HepG2 (cell line): ENCODE results near the gene DHRS1. TPM values are rescaled to one million over a fixed set of nuclear protein-coding genes. Genes with fewer than 3 reads are reported as not detected.

ENCODE experiments used
- CEBPB ChIP-seq: IDR thresholded peaks from 2 replicates; pipeline ENCODE4 v1.6.1; 2011; ENCODE audit warnings: low read depth, low read length, improper control_type of control experiment, borderline replicate concordance
- CEBPG ChIP-seq: IDR thresholded peaks from 2 replicates; pipeline ENCODE4 v1.6.1; 2016
- EP300 ChIP-seq, 3 experiments: sonication (generic) in 1 of 3; formaldehyde crosslinking in 1 of 3; IDR thresholded peaks; 2 replicates each; pipeline versions ENCODE4 v1.5.1 to v1.6.1; 2011 to 2020; ENCODE audit warnings: low read depth in 2 of 3, low read length in 2 of 3, borderline replicate concordance in 1 of 3, improper control_type of control experiment in 1 of 3, mild to moderate bottlenecking in 1 of 3, missing genetic modification reagents in 1 of 3, moderate library complexity in 1 of 3
- GPBP1L1 ChIP-seq: sonication (generic); formaldehyde crosslinking; IDR thresholded peaks from 2 replicates; pipeline ENCODE4 v1.5.0; 2020; ENCODE audit warnings: mild to moderate bottlenecking, missing genetic modification reagents
- GRHL1 ChIP-seq: sonication (generic); formaldehyde crosslinking; conservative IDR thresholded peaks from 2 replicates; pipeline ENCODE4 v1.8.0; 2022; ENCODE audit warnings: missing genetic modification reagents
- GZF1 ChIP-seq: sonication (generic); formaldehyde crosslinking; IDR thresholded peaks from 2 replicates; pipeline ENCODE4 v1.5.1; 2020; ENCODE audit warnings: mild to moderate bottlenecking, missing genetic modification reagents
- HNRNPLL ChIP-seq: fragments of 200-400 bp; formaldehyde crosslinking; IDR thresholded peaks from 2 replicates; pipeline ENCODE4 v1.6.1; 2017; ENCODE audit warnings: mild to moderate bottlenecking, low read depth, low read length; ENCODE audit not compliant: poor library complexity, severe bottlenecking
- MAF1 ChIP-seq: sonication (generic); formaldehyde crosslinking; IDR thresholded peaks from 2 replicates; pipeline ENCODE4 v1.5.0; 2020; ENCODE audit warnings: missing genetic modification reagents, borderline replicate concordance
- NR2C2 ChIP-seq: sonication (generic); formaldehyde crosslinking; IDR thresholded peaks from 2 replicates; pipeline ENCODE4 v1.4.0; 2020; ENCODE audit warnings: missing genetic modification reagents, mild to moderate bottlenecking, moderate library complexity, borderline replicate concordance
- POLR2A ChIP-seq, 2 experiments: IDR thresholded peaks; 2 replicates each; pipeline ENCODE4 v1.6.1; 2011; ENCODE audit warnings: low read depth in 2 of 2, low read length in 2 of 2, mild to moderate bottlenecking in 1 of 2, moderate library complexity in 1 of 2; ENCODE audit not compliant: insufficient read depth in 1 of 2
- SATB2 ChIP-seq: sonication (generic); formaldehyde crosslinking; IDR thresholded peaks from 2 replicates; pipeline ENCODE4 v1.5.0; 2020; ENCODE audit warnings: missing genetic modification reagents
- SP2 ChIP-seq: sonication (generic); formaldehyde crosslinking; IDR thresholded peaks from 2 replicates; pipeline ENCODE4 v1.5.1; 2020; ENCODE audit warnings: mild to moderate bottlenecking, missing genetic modification reagents
- ZFP36 ChIP-seq: fragments of 150-350 bp; IDR thresholded peaks from 2 replicates; pipeline ENCODE4 v1.6.1; 2018; ENCODE audit warnings: borderline replicate concordance, low read length, low read depth; ENCODE audit not compliant: partially characterized antibody
- ZFP82 ChIP-seq: sonication (generic); formaldehyde crosslinking; IDR thresholded peaks from 2 replicates; pipeline ENCODE4 v1.5.1; 2020; ENCODE audit warnings: mild to moderate bottlenecking, missing genetic modification reagents, borderline replicate concordance
- ZNF234 ChIP-seq: sonication (generic); formaldehyde crosslinking; conservative IDR thresholded peaks from 2 replicates; pipeline ENCODE4 v1.5.1; 2020; ENCODE audit warnings: mild to moderate bottlenecking, missing genetic modification reagents
- ZNF550 ChIP-seq: sonication (generic); formaldehyde crosslinking; IDR thresholded peaks from 2 replicates; pipeline ENCODE4 v1.4.0; 2020; ENCODE audit warnings: mild to moderate bottlenecking, missing genetic modification reagents, borderline replicate concordance
- ZNF572 ChIP-seq: sonication (generic); formaldehyde crosslinking; IDR thresholded peaks from 2 replicates; pipeline ENCODE4 v1.5.1; 2020; ENCODE audit warnings: mild to moderate bottlenecking, missing genetic modification reagents
- ZNF737 ChIP-seq: sonication (generic); formaldehyde crosslinking; IDR thresholded peaks from 2 replicates; pipeline ENCODE4 v1.5.0; 2020; ENCODE audit warnings: missing genetic modification reagents, mild to moderate bottlenecking, borderline replicate concordance
- ZNF841 ChIP-seq: sonication (generic); formaldehyde crosslinking; IDR thresholded peaks from 2 replicates; pipeline ENCODE4 v1.8.1; 2023; ENCODE audit warnings: missing genetic modification reagents, borderline replicate concordance
- polyA plus RNA-seq, 8 experiments: library from polyadenylated mRNA; depleted of rRNA in 3 of 8; stranded (reverse) in 7 of 8; unstranded in 1 of 8; fragments of >200 nt; fragmentation: Illumina TruSeq in 4 of 8; extraction: Trizol in 4 of 8; gene quantifications; 2 replicates each; pipeline versions ENCODE4 v1.2.1 to v1.2.3, GENCODE V29; 2011 to 2016; ENCODE audit warnings: low read depth in 4 of 8, missing spikeins in 1 of 8, mixed read lengths in 1 of 8; ENCODE audit not compliant: insufficient read depth in 1 of 8
- total RNA-seq, 5 experiments: library from RNA; depleted of rRNA; stranded (reverse); fragments of >200 nt; fragmentation: Illumina TruSeq; extraction: Trizol; gene quantifications; 2 replicates each; pipeline ENCODE4 v1.2.3, GENCODE V29; 2016; ENCODE audit warnings: low read depth in 1 of 5
- TF ChIP-seq, protein P1 (sequence below): sonication (generic); formaldehyde crosslinking; IDR thresholded peaks from 2 replicates; pipeline ENCODE4 v1.9.0; 2021; ENCODE audit warnings: missing genetic modification reagents, borderline replicate concordance
- TF ChIP-seq, protein P2 (sequence below): sonication (generic); formaldehyde crosslinking; IDR thresholded peaks from 2 replicates; pipeline ENCODE4 v1.5.0; 2020; ENCODE audit warnings: missing genetic modification reagents, mild to moderate bottlenecking, borderline replicate concordance
- TF ChIP-seq, protein P3 (sequence below): sonication (generic); formaldehyde crosslinking; IDR thresholded peaks from 2 replicates; pipeline ENCODE4 v1.4.0; 2020; ENCODE audit warnings: mild to moderate bottlenecking, low read depth, missing genetic modification reagents

The DHRS1 gene
- total and polyA plus RNA-seq, 2 of the 13 experiments (the other 11 are each of a cell fraction or from before 2014, with no cell fraction given): 49.8 to 60.8 TPM

GRCh38 chr14:24252289-24253124 is 47.1 kb downstream of the DHRS1 start (continued):
- TF ChIP-seq, protein P1, sequence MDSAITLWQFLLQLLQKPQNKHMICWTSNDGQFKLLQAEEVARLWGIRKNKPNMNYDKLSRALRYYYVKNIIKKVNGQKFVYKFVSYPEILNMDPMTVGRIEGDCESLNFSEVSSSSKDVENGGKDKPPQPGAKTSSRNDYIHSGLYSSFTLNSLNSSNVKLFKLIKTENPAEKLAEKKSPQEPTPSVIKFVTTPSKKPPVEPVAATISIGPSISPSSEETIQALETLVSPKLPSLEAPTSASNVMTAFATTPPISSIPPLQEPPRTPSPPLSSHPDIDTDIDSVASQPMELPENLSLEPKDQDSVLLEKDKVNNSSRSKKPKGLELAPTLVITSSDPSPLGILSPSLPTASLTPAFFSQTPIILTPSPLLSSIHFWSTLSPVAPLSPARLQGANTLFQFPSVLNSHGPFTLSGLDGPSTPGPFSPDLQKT (CRISPR knock-in tag): no peak
- TF ChIP-seq, protein P2, sequence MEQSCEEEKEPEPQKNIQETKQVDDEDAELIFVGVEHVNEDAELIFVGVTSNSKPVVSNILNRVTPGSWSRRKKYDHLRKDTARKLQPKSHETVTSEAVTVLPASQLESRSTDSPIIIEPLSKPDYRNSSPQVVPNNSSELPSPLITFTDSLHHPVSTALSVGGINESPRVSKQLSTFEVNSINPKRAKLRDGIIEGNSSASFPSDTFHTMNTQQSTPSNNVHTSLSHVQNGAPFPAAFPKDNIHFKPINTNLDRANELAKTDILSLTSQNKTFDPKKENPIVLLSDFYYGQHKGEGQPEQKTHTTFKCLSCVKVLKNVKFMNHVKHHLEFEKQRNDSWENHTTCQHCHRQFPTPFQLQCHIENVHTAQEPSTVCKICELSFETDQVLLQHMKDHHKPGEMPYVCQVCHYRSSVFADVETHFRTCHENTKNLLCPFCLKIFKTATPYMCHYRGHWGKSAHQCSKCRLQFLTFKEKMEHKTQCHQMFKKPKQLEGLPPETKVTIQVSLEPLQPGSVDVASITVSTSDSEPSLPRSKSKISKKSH: peak; percentile 50
- TF ChIP-seq HNRNPLL (no peak), NR2C2 (CRISPR knock-in tag) (no peak), POLR2A (IDR thresholded peaks at IDR 0.05; ENCODE audit: insufficient read depth in 1 of 2, low read depth in 2 of 2, low read length in 2 of 2) (peak in 1 of 2 experiments; percentile 34; a peak in 1 of 4 replicates), CEBPB (peak; percentile 50; the same call in 1 of the 2 replicates), ZNF234 (no peak), GPBP1L1 (CRISPR knock-in tag) (no peak), ZNF550 (CRISPR knock-in tag) (peak; percentile 96; the same call in 1 of the 2 replicates), SP2 (CRISPR knock-in tag) (no peak), CEBPG (CRISPR knock-in tag) (0 out of 2 replicates have a peak, but pooled peaks have one; percentile 24), EP300 (IDR thresholded peaks at IDR 0.05; ENCODE audit: low read depth in 2 of 2, low read length in 2 of 2) (peak; percentile 72 to 82), EP300 (CRISPR knock-in tag; IDR thresholded peaks at IDR 0.05; ENCODE audit: borderline replicate concordance) (peak; percentile 63), ZFP36 (no peak), GRHL1 (CRISPR knock-in tag) (no peak), GZF1 (CRISPR knock-in tag) (no peak), ZNF737 (CRISPR knock-in tag) (no peak), ZNF841 (CRISPR knock-in tag) (no peak), ZNF572 (CRISPR knock-in tag) (no peak), SATB2 (no peak; the same call in 1 of the 2 replicates), MAF1 (CRISPR knock-in tag) (peak; percentile 48; the same call in 1 of the 2 replicates), ZFP82 (CRISPR knock-in tag) (no peak)
- TF ChIP-seq, protein P3, sequence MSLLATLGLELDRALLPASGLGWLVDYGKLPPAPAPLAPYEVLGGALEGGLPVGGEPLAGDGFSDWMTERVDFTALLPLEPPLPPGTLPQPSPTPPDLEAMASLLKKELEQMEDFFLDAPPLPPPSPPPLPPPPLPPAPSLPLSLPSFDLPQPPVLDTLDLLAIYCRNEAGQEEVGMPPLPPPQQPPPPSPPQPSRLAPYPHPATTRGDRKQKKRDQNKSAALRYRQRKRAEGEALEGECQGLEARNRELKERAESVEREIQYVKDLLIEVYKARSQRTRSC (CRISPR knock-in tag): no peak
